ENCODE measurements around the gene PPP6R3. TPM values are rescaled to one million over a fixed set of nuclear protein-coding genes. Genes with fewer than 3 reads are reported as not detected.
"Not testable (repeated sequence)": the region's sequence is repeated elsewhere in the genome, so short reads cannot be mapped to it uniquely, and the experiment has no call there.

PPP6R3 gene
- total and polyA plus RNA-seq, 5 donors, result 22.1 to 101 (median 89.7) TPM

- H3K4me1 ChIP-seq (ENCODE audit: control insufficient read depth, insufficient read depth, low read length), result peaks cover 1% of the 10 kb centered on the region
- DNase-seq (peak in 1 of 3 donors; percentile 64), ATAC-seq (no peak)
- no peak overlapping the region for H3K27ac ChIP-seq (ENCODE audit: low read length)
- no peaks in the 10 kb centered on the region for H3K27me3 ChIP-seq (ENCODE audit: control insufficient read depth, insufficient read depth)
- H3K9me3 ChIP-seq (ENCODE audit: control insufficient read depth, low read length), result no peaks in the 10 kb centered on the region
- WGBS, result 46% methylated on average over 6 of the region's 6 CpGs
- intact Hi-C loops (cut with DNase I), result no loop called here
- H3K4me3 ChIP-seq (ENCODE audit: low read length), result no peak overlapping the region
Measured at GRCh38 chr11:68632802-68633201, 172.2 kb downstream of the PPP6R3 start.

GRCh38 chr11:68634606-68635005, 174.1 kb downstream of the PPP6R3 start:
- 68% methylated on average over 7 of the region's 7 CpGs for WGBS
- H3K27ac ChIP-seq (ENCODE audit: low read length); intact Hi-C loops (cut with DNase I); H3K27me3 ChIP-seq (ENCODE audit: control insufficient read depth, insufficient read depth); ATAC-seq; H3K4me3 ChIP-seq (ENCODE audit: low read length); H3K4me1 ChIP-seq (ENCODE audit: control insufficient read depth, insufficient read depth, low read length); H3K9me3 ChIP-seq (ENCODE audit: control insufficient read depth, low read length); DNase-seq: not testable (repeated sequence)

GRCh38 chr11:68635172-68635571, 174.6 kb downstream of the PPP6R3 start:
- H3K27ac ChIP-seq (ENCODE audit: low read length); H3K4me1 ChIP-seq (ENCODE audit: control insufficient read depth, insufficient read depth, low read length); H3K27me3 ChIP-seq (ENCODE audit: control insufficient read depth, insufficient read depth); H3K4me3 ChIP-seq (ENCODE audit: low read length); intact Hi-C loops (cut with DNase I); DNase-seq; ATAC-seq; H3K9me3 ChIP-seq (ENCODE audit: control insufficient read depth, low read length): not testable (repeated sequence)
- 63% methylated on average over 6 of the region's 7 CpGs for WGBS

GRCh38 chr11:68635883-68636282, 175.3 kb downstream of the PPP6R3 start:
- intact Hi-C loops (cut with DNase I); H3K4me3 ChIP-seq (ENCODE audit: low read length); H3K27ac ChIP-seq (ENCODE audit: low read length); ATAC-seq; DNase-seq; H3K9me3 ChIP-seq (ENCODE audit: control insufficient read depth, low read length); H3K4me1 ChIP-seq (ENCODE audit: control insufficient read depth, insufficient read depth, low read length); H3K27me3 ChIP-seq (ENCODE audit: control insufficient read depth, insufficient read depth): not testable (repeated sequence)
- 78% methylated on average over 10 of the region's 10 CpGs for WGBS

- H3K27ac ChIP-seq (ENCODE audit: low read length); H3K4me1 ChIP-seq (ENCODE audit: control insufficient read depth, insufficient read depth, low read length); DNase-seq; ATAC-seq; H3K4me3 ChIP-seq (ENCODE audit: low read length); intact Hi-C loops (cut with DNase I); H3K9me3 ChIP-seq (ENCODE audit: control insufficient read depth, low read length); H3K27me3 ChIP-seq (ENCODE audit: control insufficient read depth, insufficient read depth): not testable (repeated sequence)
- WGBS, result 81% methylated on average over 3 of the region's 3 CpGs
Measured at GRCh38 chr11:68639322-68639721, 178.8 kb downstream of the PPP6R3 start.

- H3K27ac ChIP-seq (ENCODE audit: low read length), result no peak overlapping the region
- peaks cover under 1% of the 10 kb centered on the region for H3K9me3 ChIP-seq (ENCODE audit: control insufficient read depth, low read length)
- H3K4me3 ChIP-seq (ENCODE audit: low read length), result no peak overlapping the region
- DNase-seq (no peak), ATAC-seq (no peak)
- no peaks in the 10 kb centered on the region for H3K4me1 ChIP-seq (ENCODE audit: control insufficient read depth, insufficient read depth, low read length)
- intact Hi-C loops (cut with DNase I), result no loop called here
- H3K27me3 ChIP-seq (ENCODE audit: control insufficient read depth, insufficient read depth), result no peaks in the 10 kb centered on the region
- 87% methylated on average over 15 of the region's 15 CpGs for WGBS
Measured at GRCh38 chr11:68641880-68642279, 181.3 kb downstream of the PPP6R3 start.

- WGBS, result 30% methylated on average over 12 of the region's 12 CpGs
- H3K4me3 ChIP-seq (ENCODE audit: low read length), result no peak overlapping the region
- intact Hi-C loops (cut with DNase I), result no loop called here
Measured at GRCh38 chr11:68643585-68643984, 183.0 kb downstream of the PPP6R3 start.

GRCh38 chr11:68646832-68647231, 186.3 kb downstream of the PPP6R3 start:
- Histone ChIP-seq H3K27me3 (ENCODE audit: control insufficient read depth, insufficient read depth) (no peaks in the 10 kb centered on the region), H3K9me3 (ENCODE audit: control insufficient read depth, low read length) (peaks cover 4% of the 10 kb centered on the region), H3K27ac (ENCODE audit: low read length) (no peak overlapping the region), H3K4me1 (ENCODE audit: control insufficient read depth, insufficient read depth, low read length) (no peaks in the 10 kb centered on the region), H3K4me3 (ENCODE audit: low read length) (no peak overlapping the region)
- 96% methylated on average over 1 of the region's 1 CpG for WGBS
- DNase-seq, result no peak
- intact Hi-C loops (cut with DNase I), result no loop called here
- no peak for ATAC-seq

More at GRCh38 chr11:68643585-68643984, 183.0 kb downstream of the PPP6R3 start:
- ATAC-seq (no peak), DNase-seq (no peak)
- H3K9me3 ChIP-seq (ENCODE audit: control insufficient read depth, low read length), result peaks cover 4% of the 10 kb centered on the region
- no peaks in the 10 kb centered on the region for H3K4me1 ChIP-seq (ENCODE audit: control insufficient read depth, insufficient read depth, low read length)
- no peak overlapping the region for H3K27ac ChIP-seq (ENCODE audit: low read length)
- H3K27me3 ChIP-seq (ENCODE audit: control insufficient read depth, insufficient read depth), result no peaks in the 10 kb centered on the region

GRCh38 chr11:68649851-68650555, 189.5 kb downstream of the PPP6R3 start:
- H3K27ac ChIP-seq (ENCODE audit: low read length), result no peak overlapping the region
- no peak overlapping the region for H3K4me3 ChIP-seq (ENCODE audit: low read length)
- peak in 1 of 3 donors; percentile 45 for DNase-seq
- no peaks in the 10 kb centered on the region for H3K4me1 ChIP-seq (ENCODE audit: control insufficient read depth, insufficient read depth, low read length)
- intact Hi-C loops (cut with DNase I), result no loop called here
- H3K27me3 ChIP-seq (ENCODE audit: control insufficient read depth, insufficient read depth), result no peaks in the 10 kb centered on the region
- no peak for ATAC-seq
- peaks cover 4% of the 10 kb centered on the region for H3K9me3 ChIP-seq (ENCODE audit: control insufficient read depth, low read length)
- WGBS, result 66% methylated on average over 38 of the region's 38 CpGs

- Histone ChIP-seq H3K4me3 (ENCODE audit: low read length) (no peak overlapping the region), H3K27ac (ENCODE audit: low read length) (no peak overlapping the region), H3K9me3 (ENCODE audit: control insufficient read depth, low read length) (peaks cover 4% of the 10 kb centered on the region), H3K27me3 (ENCODE audit: control insufficient read depth, insufficient read depth) (no peaks in the 10 kb centered on the region), H3K4me1 (ENCODE audit: control insufficient read depth, insufficient read depth, low read length) (no peaks in the 10 kb centered on the region)
- DNase-seq (no peak), ATAC-seq (no peak)
- intact Hi-C loops (cut with DNase I), result no loop called here
- 87% methylated on average over 14 of the region's 14 CpGs for WGBS
Measured at GRCh38 chr11:68650801-68651200, 190.2 kb downstream of the PPP6R3 start.

- no peaks in the 10 kb centered on the region for H3K4me1 ChIP-seq (ENCODE audit: control insufficient read depth, insufficient read depth, low read length)
- H3K4me3 ChIP-seq (ENCODE audit: low read length), result no peak overlapping the region
- H3K27me3 ChIP-seq (ENCODE audit: control insufficient read depth, insufficient read depth), result no peaks in the 10 kb centered on the region
- no peak for DNase-seq
- intact Hi-C loops (cut with DNase I), result no loop called here
- WGBS, result 55% methylated on average over 22 of the region's 22 CpGs
- H3K27ac ChIP-seq (ENCODE audit: low read length), result no peak overlapping the region
- peak; percentile 17 to 22 for ATAC-seq
- peaks cover 4% of the 10 kb centered on the region for H3K9me3 ChIP-seq (ENCODE audit: control insufficient read depth, low read length)
Measured at GRCh38 chr11:68651208-68651984, 190.8 kb downstream of the PPP6R3 start.
